Adrenal gland (tissue), 5 donors: Measurements from ENCODE around the gene NRP1.

Experiments used
- POLR2A ChIP-seq, 2 donors: fragments of 450-650 bp; IDR thresholded peaks; one replicate each; pipeline ENCODE4 v1.6.1; 2017; ENCODE audit warnings: antibody characterized with exemption in 2 of 2, mild to moderate bottlenecking in 2 of 2, moderate library complexity in 1 of 2
- TF ChIP-seq, protein P1 (sequence below), 6 experiments: fragments of 450-650 bp in 4 of 6; fragments of 200-600 bp in 2 of 6; sonication (generic) in 1 of 6; IDR thresholded peaks; 1 replicate in 5 of 6; 2 replicates in 1 of 6; pipeline versions ENCODE4 v1.5.1 to v1.8.0; 2016 to 2021; ENCODE audit warnings: antibody characterized with exemption in 6 of 6, mild to moderate bottlenecking in 2 of 6, moderate library complexity in 1 of 6
- donor health status: DM: no; HTN: no; CAD: no.

DNA sequence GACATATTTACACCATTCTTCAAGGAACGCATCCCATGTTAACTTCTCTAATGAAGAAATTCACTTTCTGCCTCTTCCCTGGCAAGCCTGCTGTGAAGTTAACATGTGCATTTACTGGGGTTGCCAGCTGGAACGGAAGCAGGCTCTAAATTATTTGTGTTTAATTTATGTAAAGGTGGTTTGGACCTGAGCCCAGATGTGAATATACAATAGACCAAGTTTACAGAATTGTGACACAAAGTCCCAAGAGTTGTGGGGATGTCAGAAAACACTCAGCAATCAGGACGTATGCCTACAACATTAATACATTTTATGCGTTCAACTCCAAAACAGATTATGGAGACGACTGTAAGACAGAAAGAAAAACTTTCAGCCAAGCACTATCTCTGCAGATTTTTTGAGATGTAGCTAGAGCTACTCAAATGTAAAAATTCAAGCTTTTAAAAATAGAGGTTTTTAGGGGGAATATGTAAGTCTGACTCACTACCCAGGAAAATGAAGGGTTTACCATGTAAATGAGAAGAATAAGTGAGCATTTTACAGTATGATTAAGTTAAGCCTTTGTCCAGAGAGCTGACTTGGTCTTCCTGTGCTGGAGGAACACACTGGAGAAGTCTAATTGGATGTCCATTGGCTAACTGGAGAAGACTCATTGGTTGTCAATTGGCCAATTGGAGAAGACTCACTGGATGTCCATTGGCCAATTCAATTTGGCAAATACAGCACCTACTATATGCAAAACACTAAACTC lies 19.5 kb downstream of the NRP1 start:
- TF ChIP-seq, protein P1, sequence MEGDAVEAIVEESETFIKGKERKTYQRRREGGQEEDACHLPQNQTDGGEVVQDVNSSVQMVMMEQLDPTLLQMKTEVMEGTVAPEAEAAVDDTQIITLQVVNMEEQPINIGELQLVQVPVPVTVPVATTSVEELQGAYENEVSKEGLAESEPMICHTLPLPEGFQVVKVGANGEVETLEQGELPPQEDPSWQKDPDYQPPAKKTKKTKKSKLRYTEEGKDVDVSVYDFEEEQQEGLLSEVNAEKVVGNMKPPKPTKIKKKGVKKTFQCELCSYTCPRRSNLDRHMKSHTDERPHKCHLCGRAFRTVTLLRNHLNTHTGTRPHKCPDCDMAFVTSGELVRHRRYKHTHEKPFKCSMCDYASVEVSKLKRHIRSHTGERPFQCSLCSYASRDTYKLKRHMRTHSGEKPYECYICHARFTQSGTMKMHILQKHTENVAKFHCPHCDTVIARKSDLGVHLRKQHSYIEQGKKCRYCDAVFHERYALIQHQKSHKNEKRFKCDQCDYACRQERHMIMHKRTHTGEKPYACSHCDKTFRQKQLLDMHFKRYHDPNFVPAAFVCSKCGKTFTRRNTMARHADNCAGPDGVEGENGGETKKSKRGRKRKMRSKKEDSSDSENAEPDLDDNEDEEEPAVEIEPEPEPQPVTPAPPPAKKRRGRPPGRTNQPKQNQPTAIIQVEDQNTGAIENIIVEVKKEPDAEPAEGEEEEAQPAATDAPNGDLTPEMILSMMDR (IDR thresholded peaks at IDR 0.05), result no peak
- no peak for TF ChIP-seq POLR2A (IDR thresholded peaks at IDR 0.05)
